ENCODE results near the gene UMPS. TPM values are rescaled to one million over a fixed set of nuclear protein-coding genes. Genes with fewer than 3 reads are reported as not detected.

The UMPS gene
- total and polyA plus RNA-seq, 2 of the 4 experiments (the other 2 are of a cell fraction) = 18.7 to 26.7 TPM

GRCh38 chr3:124766113-124767095 is 36.2 kb downstream of the UMPS start (continued):
- TF ChIP-seq MXI1 (IDR thresholded peaks at IDR 0.05; ENCODE audit: borderline replicate concordance, low read depth, low read length) = no peak
- no peak for TF ChIP-seq BHLHE40 (IDR thresholded peaks at IDR 0.05; ENCODE audit: low read depth, low read length)

GRCh38 chr3:124767264-124767663 is 37.0 kb downstream of the UMPS start:
- H2BK15ac ChIP-seq (ENCODE audit: low read depth, low read length) = no peak overlapping the region; the same call in 2 of the 3 replicates
- H3K4me3 ChIP-seq (ENCODE audit: insufficient read depth, low read depth, low read length) = no peak overlapping the region
- DNase-seq (no peak), ATAC-seq (ENCODE audit: low read depth) (no peak)
- no peak overlapping the region for H2BK120ac ChIP-seq (ENCODE audit: low read depth, low read length)
- in situ Hi-C loops (cut with MboI; ENCODE audit: low sequenced_read_pairs) (loop anchor here (10.0 kb wide), 1 partner anchor 668 kb away; no protein-coding TSS in a partner anchor), intact Hi-C loops (cut with micrococcal nuclease) (no loop called here), dilution Hi-C loops (cut with HindIII; ENCODE audit: low sequenced_read_pairs, unreplicated experiment) (loop anchor here (25.0 kb wide), 1 partner anchor 120 kb away; the partner anchor contains the start of gene ITGB5)
- 0 out of 2 replicates have a peak, but pooled peaks cover 2% of the 10 kb centered on the region for H4K20me1 ChIP-seq (ENCODE audit: insufficient read depth, low read length)
- H2AK9ac ChIP-seq (replicated peaks; ENCODE audit: low read depth, low read length, poor library complexity) = no peak overlapping the region
- no peaks in the 10 kb centered on the region for H3K27me3 ChIP-seq (ENCODE audit: control insufficient read depth, insufficient read depth, low read length)
- H3K4me1 ChIP-seq (ENCODE audit: control insufficient read depth, insufficient read depth, low read length) = peaks cover 5% of the 10 kb centered on the region; the same call in 1 of the 2 replicates
- H2AK5ac ChIP-seq (ENCODE audit: low read depth, low read length) = no peak overlapping the region
- H2BK20ac ChIP-seq (ENCODE audit: low read depth, low read length) = no peak overlapping the region
- H3K36me3 ChIP-seq (ENCODE audit: control insufficient read depth, insufficient read depth, low read length) = peaks cover 53% of the 10 kb centered on the region
- TF ChIP-seq BHLHE40 (IDR thresholded peaks at IDR 0.05; ENCODE audit: low read depth, low read length) (no peak), RAD21 (IDR thresholded peaks at IDR 0.05; ENCODE audit: low read length) (no peak), RCOR1 (IDR thresholded peaks at IDR 0.05; ENCODE audit: insufficient replicate concordance, low read length) (no peak), SMC3 (IDR thresholded peaks at IDR 0.05; ENCODE audit: low read depth, low read length) (no peak), FOS (IDR thresholded peaks at IDR 0.05; ENCODE audit: low read depth, low read length) (no peak), MXI1 (IDR thresholded peaks at IDR 0.05; ENCODE audit: borderline replicate concordance, low read depth, low read length) (no peak), POLR2A (IDR thresholded peaks at IDR 0.05; ENCODE audit: low read depth, low read length) (no peak), NFE2L2 (IDR thresholded peaks at IDR 0.05; ENCODE audit: low read depth, low read length) (no peak), MAZ (IDR thresholded peaks at IDR 0.05; ENCODE audit: borderline replicate concordance, low read depth, low read length) (no peak), CHD1 (IDR thresholded peaks at IDR 0.05; ENCODE audit: low read depth, low read length) (no peak)
- TF ChIP-seq, protein P1, sequence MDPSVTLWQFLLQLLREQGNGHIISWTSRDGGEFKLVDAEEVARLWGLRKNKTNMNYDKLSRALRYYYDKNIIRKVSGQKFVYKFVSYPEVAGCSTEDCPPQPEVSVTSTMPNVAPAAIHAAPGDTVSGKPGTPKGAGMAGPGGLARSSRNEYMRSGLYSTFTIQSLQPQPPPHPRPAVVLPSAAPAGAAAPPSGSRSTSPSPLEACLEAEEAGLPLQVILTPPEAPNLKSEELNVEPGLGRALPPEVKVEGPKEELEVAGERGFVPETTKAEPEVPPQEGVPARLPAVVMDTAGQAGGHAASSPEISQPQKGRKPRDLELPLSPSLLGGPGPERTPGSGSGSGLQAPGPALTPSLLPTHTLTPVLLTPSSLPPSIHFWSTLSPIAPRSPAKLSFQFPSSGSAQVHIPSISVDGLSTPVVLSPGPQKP (IDR thresholded peaks at IDR 0.05; ENCODE audit: borderline replicate concordance, low read depth, low read length) = no peak
- TF ChIP-seq, protein P2, sequence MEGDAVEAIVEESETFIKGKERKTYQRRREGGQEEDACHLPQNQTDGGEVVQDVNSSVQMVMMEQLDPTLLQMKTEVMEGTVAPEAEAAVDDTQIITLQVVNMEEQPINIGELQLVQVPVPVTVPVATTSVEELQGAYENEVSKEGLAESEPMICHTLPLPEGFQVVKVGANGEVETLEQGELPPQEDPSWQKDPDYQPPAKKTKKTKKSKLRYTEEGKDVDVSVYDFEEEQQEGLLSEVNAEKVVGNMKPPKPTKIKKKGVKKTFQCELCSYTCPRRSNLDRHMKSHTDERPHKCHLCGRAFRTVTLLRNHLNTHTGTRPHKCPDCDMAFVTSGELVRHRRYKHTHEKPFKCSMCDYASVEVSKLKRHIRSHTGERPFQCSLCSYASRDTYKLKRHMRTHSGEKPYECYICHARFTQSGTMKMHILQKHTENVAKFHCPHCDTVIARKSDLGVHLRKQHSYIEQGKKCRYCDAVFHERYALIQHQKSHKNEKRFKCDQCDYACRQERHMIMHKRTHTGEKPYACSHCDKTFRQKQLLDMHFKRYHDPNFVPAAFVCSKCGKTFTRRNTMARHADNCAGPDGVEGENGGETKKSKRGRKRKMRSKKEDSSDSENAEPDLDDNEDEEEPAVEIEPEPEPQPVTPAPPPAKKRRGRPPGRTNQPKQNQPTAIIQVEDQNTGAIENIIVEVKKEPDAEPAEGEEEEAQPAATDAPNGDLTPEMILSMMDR (conservative IDR thresholded peaks at IDR 0.05; ENCODE audit: low read depth, low read length) = no peak
- no peak overlapping the region for H3K56ac ChIP-seq (ENCODE audit: extremely low read depth, insufficient read depth, low read length)
- ChIA-PET POLR2A (ENCODE audit: unreplicated experiment) (no interaction called here), CTCF (interaction anchor here (1.5 kb wide), 1 partner anchor 134 kb away, joined by 3 read pairs; no protein-coding TSS in a partner anchor)
- no peak overlapping the region for H3K9ac ChIP-seq (ENCODE audit: low read depth, low read length)
- no peak overlapping the region for H4K91ac ChIP-seq (ENCODE audit: insufficient read depth, low read depth, low read length)
- H3K9me3 ChIP-seq (ENCODE audit: control insufficient read depth, insufficient read depth, low read length) = no peaks in the 10 kb centered on the region
- H3K4me2 ChIP-seq (ENCODE audit: low read depth, low read length) = no peak overlapping the region
- peaks cover 4% of the 10 kb centered on the region for H3K9me1 ChIP-seq (ENCODE audit: insufficient read depth, low read length)
- H3K23ac ChIP-seq (ENCODE audit: low read depth, low read length) = no peak overlapping the region
- H3K79me1 ChIP-seq (ENCODE audit: low read depth in 1 of 2, low read length in 2 of 2) = peaks cover 0 to 26% of the 10 kb centered on the region in 2 experiments; a peak in 2 of 4 replicates
- no peak overlapping the region for H2AFZ ChIP-seq (replicated peaks; ENCODE audit: low read length, poor library complexity)
- H3K4ac ChIP-seq (ENCODE audit: low read depth, low read length) = no peak overlapping the region
- no peak overlapping the region for H3K18ac ChIP-seq (ENCODE audit: low read depth, low read length)
- no TSS peak for BruUV-seq (replicated peaks)
- no peak overlapping the region for H4K8ac ChIP-seq (ENCODE audit: low read depth in 2 of 2, low read length in 2 of 2)
- H2BK5ac ChIP-seq (ENCODE audit: low read depth, low read length, poor library complexity, severe bottlenecking) = no peak overlapping the region
- H3K14ac ChIP-seq (replicated peaks; ENCODE audit: low read depth, low read length) = no peak overlapping the region
- H3K27ac ChIP-seq (ENCODE audit: insufficient read depth, low read length) = no peak overlapping the region
- WGBS, 2 experiments (ENCODE audit: extremely low coverage in 2 of 2, insufficient read length in 1 of 2) = 100% methylated on average over 1 of the region's 5 CpGs; no CpG with 5 or more reads in 1 of the 2 experiments
- no peak overlapping the region for H4K5ac ChIP-seq (ENCODE audit: low read depth, low read length)
